ENCODE measurements around the gene TNFRSF1A. TPM values are rescaled to one million over a fixed set of nuclear protein-coding genes. Genes with fewer than 3 reads are reported as not detected.

Gene TNFRSF1A
- total RNA-seq, 1 experiment from 2014 or later: 59.9 TPM

DNA sequence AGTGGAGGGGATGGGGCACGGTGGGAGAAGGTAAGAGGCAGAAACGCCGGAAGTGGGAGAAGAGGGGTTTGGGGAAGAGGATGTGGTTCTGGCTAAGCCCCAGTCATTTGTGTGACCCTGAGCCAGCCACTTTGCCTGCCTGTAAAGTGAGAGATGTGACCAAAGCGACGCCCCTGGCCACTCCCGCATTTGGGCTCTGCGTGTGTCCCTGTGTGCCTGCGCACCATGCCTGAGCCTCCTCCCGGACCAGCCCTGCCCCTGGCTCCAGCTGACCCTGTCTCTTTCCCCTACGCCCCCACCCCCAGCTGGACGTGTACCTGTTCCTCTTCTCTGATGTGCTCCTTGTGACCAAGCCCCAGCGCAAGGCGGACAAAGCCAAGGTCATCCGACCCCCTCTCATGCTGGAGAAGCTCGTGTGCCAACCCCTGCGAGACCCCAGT lies 23.4 kb downstream of the TNFRSF1A start:
- H2AK5ac ChIP-seq (ENCODE audit: insufficient read length, low read length): no peak overlapping the region
- Mint-ChIP-seq H3K36me3 (ENCODE audit: insufficient read depth in 1 of 3, low read depth in 3 of 3) (peaks cover 33 to 60% (median 55%) of the 10 kb centered on the region in 3 experiments), H3K4me1 (peaks cover 45% of the 10 kb centered on the region in 2 experiments), H3K27me3 (ENCODE audit: low read depth) (no peaks in the 10 kb centered on the region; the same call in 1 of the 2 replicates), H3K27ac (no peak overlapping the region), H3K4me3 (no peak overlapping the region), H3K9me3 (no peaks in the 10 kb centered on the region)
- H3K4me1 ChIP-seq (ENCODE audit: insufficient read depth, low read length): peaks cover 7% of the 10 kb centered on the region; the same call in 1 of the 2 replicates
- H3K27ac ChIP-seq (ENCODE audit: insufficient read length, low read depth, low read length): no peak overlapping the region
- no peak for DNase-seq
- no peak overlapping the region for H4K5ac ChIP-seq (ENCODE audit: insufficient read length, low read depth, low read length)
- no peak overlapping the region for H2BK20ac ChIP-seq (ENCODE audit: low read depth, low read length, poor library complexity, severe bottlenecking)
- no peak overlapping the region for H3K4me2 ChIP-seq (ENCODE audit: insufficient read depth, insufficient read length, low read length)
- H2BK5ac ChIP-seq (ENCODE audit: insufficient read length, low read length): no peak overlapping the region
- WGBS (ENCODE audit: extremely low coverage, insufficient read length, low lambda C conversion rate): no CpG with 5 or more reads among the region's 16 CpGs
- no peak overlapping the region for H3K56ac ChIP-seq (ENCODE audit: insufficient read length, low read depth, low read length)
- H2BK15ac ChIP-seq (ENCODE audit: low read depth, low read length): no peak overlapping the region
- H3K79me1 ChIP-seq (ENCODE audit: insufficient read depth, low read depth, low read length, poor library complexity, severe bottlenecking): no peaks in the 10 kb centered on the region
- H4K8ac ChIP-seq (replicated peaks; ENCODE audit: insufficient read length, low read depth, low read length): no peak overlapping the region
- no peak overlapping the region for H3K14ac ChIP-seq (ENCODE audit: insufficient read depth, low read length)
- H4K20me1 ChIP-seq (ENCODE audit: control insufficient read depth, insufficient read depth, insufficient read length): no peaks in the 10 kb centered on the region
- no peak overlapping the region for H3K23ac ChIP-seq (ENCODE audit: insufficient read length, low read depth, low read length)
- H3K4ac ChIP-seq (ENCODE audit: low read depth, low read length): no peak overlapping the region
- no peak overlapping the region for H3K18ac ChIP-seq (ENCODE audit: insufficient read length, low read depth, low read length)
- H3K27me3 ChIP-seq (ENCODE audit: insufficient read depth, low read length): no peaks in the 10 kb centered on the region
- H3K9ac ChIP-seq (ENCODE audit: extremely low read depth, insufficient read length, low read length): no peak overlapping the region
- TF ChIP-seq, protein P1, sequence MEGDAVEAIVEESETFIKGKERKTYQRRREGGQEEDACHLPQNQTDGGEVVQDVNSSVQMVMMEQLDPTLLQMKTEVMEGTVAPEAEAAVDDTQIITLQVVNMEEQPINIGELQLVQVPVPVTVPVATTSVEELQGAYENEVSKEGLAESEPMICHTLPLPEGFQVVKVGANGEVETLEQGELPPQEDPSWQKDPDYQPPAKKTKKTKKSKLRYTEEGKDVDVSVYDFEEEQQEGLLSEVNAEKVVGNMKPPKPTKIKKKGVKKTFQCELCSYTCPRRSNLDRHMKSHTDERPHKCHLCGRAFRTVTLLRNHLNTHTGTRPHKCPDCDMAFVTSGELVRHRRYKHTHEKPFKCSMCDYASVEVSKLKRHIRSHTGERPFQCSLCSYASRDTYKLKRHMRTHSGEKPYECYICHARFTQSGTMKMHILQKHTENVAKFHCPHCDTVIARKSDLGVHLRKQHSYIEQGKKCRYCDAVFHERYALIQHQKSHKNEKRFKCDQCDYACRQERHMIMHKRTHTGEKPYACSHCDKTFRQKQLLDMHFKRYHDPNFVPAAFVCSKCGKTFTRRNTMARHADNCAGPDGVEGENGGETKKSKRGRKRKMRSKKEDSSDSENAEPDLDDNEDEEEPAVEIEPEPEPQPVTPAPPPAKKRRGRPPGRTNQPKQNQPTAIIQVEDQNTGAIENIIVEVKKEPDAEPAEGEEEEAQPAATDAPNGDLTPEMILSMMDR (conservative IDR thresholded peaks at IDR 0.05): no peak
- no peaks in the 10 kb centered on the region for H3K23me2 ChIP-seq (ENCODE audit: insufficient read length, low read depth, low read length, poor library complexity, severe bottlenecking)
- H2AFZ ChIP-seq (ENCODE audit: low read length): no peak overlapping the region
- no peaks in the 10 kb centered on the region for H3K79me2 ChIP-seq (ENCODE audit: insufficient read depth, low read length)
- no peak overlapping the region for H4K91ac ChIP-seq (ENCODE audit: insufficient read length, low read depth, low read length)
- no peak overlapping the region for H2BK120ac ChIP-seq (ENCODE audit: low read depth, low read length, poor library complexity, severe bottlenecking)
- no peaks in the 10 kb centered on the region for H3K9me3 ChIP-seq (ENCODE audit: control insufficient read depth, low read depth, low read length)
- no peak overlapping the region for H2BK12ac ChIP-seq (ENCODE audit: insufficient read length, low read depth, low read length)
- H3T11ph ChIP-seq (ENCODE audit: low read length): no peak overlapping the region

Measured in H9 (cell line).